Subcutaneous adipose tissue (tissue), 4 donors: ENCODE data around the gene EEPD1. TPM values are rescaled to one million over a fixed set of nuclear protein-coding genes. Genes with fewer than 3 reads are reported as not detected.

Source experiments
- total RNA-seq, 4 donors: library from RNA; depleted of rRNA; stranded (reverse); fragments of >200 nt; gene quantifications; one replicate each; pipeline ENCODE4 v1.1.0, GENCODE V29; 2016
- TF ChIP-seq, protein P1 (sequence below): fragments of 450-650 bp; IDR thresholded peaks from one replicate; pipeline ENCODE4 v1.5.1; 2016; ENCODE audit warnings: low read depth, mild to moderate bottlenecking, control low read depth, antibody characterized with exemption, moderate library complexity

The EEPD1 gene
- total RNA-seq, 4 donors from 2014 or later: 22.2 to 57.3 (median 23.8) TPM

DNA sequence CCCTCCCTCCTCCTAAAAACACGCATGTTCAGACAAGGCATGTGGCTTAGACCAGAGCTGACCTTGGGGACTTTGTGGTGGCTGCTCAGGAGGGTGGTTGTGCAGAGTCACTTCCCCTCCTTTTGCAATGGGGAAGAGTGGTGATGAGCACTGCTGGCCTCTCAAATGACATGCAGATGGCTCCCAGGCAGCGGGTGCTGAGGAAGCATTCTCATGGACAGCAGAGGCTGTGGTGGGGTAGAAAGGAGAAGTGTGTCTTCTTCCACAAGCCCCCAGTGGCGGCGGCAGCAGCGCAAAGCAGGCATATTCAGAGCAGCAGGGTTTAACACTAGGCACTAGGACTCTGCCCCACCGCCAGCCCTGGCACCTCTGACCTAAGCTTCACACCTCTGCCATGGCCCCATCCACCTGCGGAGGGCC lies 130.7 kb downstream of the EEPD1 start:
- TF ChIP-seq, protein P1, sequence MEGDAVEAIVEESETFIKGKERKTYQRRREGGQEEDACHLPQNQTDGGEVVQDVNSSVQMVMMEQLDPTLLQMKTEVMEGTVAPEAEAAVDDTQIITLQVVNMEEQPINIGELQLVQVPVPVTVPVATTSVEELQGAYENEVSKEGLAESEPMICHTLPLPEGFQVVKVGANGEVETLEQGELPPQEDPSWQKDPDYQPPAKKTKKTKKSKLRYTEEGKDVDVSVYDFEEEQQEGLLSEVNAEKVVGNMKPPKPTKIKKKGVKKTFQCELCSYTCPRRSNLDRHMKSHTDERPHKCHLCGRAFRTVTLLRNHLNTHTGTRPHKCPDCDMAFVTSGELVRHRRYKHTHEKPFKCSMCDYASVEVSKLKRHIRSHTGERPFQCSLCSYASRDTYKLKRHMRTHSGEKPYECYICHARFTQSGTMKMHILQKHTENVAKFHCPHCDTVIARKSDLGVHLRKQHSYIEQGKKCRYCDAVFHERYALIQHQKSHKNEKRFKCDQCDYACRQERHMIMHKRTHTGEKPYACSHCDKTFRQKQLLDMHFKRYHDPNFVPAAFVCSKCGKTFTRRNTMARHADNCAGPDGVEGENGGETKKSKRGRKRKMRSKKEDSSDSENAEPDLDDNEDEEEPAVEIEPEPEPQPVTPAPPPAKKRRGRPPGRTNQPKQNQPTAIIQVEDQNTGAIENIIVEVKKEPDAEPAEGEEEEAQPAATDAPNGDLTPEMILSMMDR: no peak

- TF ChIP-seq, protein P1: no peak
Measured at GRCh38 chr7:36284456-36285090, 131.5 kb downstream of the EEPD1 start.

- TF ChIP-seq, protein P1: no peak
Measured at GRCh38 chr7:36285276-36285675, 132.2 kb downstream of the EEPD1 start.

DNA sequence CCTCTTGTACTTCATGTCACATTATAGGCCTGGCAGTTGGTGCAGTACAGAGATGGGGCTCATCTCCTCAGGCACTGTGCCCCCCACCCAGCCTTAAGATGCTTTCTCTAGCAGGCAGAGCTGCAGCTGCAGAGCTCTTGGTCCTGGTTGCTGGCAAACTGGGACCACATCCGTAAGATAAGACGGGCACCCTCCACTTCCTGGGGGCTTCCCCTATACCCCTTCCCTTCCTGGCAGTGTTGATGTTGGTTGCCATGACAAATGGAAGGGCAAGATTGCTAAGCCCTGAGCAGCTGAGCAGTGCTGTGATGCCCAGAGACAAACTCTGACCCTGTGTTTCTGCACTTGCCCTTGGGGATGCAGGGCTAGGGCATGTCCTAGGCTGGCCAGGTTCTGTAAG lies 133.2 kb downstream of the EEPD1 start:
- TF ChIP-seq, protein P1: no peak

- TF ChIP-seq, protein P1: no peak
Measured at GRCh38 chr7:36286688-36287087, 133.6 kb downstream of the EEPD1 start.

GRCh38 chr7:36287371-36288241 lies 134.6 kb downstream of the EEPD1 start:
- TF ChIP-seq, protein P1: no peak

GRCh38 chr7:36288501-36288900 lies 135.4 kb downstream of the EEPD1 start:
- TF ChIP-seq, protein P1: no peak
